HEK293 (cell line): Measurements from ENCODE around the gene TTC16.

Experiments used
- CTCF ChIA-PET: fragments of 350-600 bp; formaldehyde crosslinking; extraction: SDS; loops from one replicate; lab custom pipeline; 2021; ENCODE audit warnings: antibody characterized with exemption; lab: Yijun Ruan, JAX
- POLR2A ChIA-PET: fragments of 300-600 bp; formaldehyde crosslinking; extraction: SDS; loops from one replicate; lab custom pipeline; 2020; ENCODE audit warnings: antibody characterized with exemption, inconsistent platforms; lab: Yijun Ruan, JAX
- H3K27ac ChIP-seq: fragments of 200-500 bp; sonication (Bioruptor generic); 2 replicates; pipeline ENCODE4 v1.5.1; 2014; ENCODE audit warnings: low read depth, low read length, control low read depth, inconsistent platforms; ENCODE audit errors: extremely low read depth
- H3K36me3 ChIP-seq, 2 experiments: fragments of 200-500 bp in 1 of 2; sonication (Bioruptor generic) in 1 of 2; 1 replicate in 1 of 2; 2 replicates in 1 of 2; pipeline ENCODE4 v1.5.1; 2014 to 2017; ENCODE audit warnings: inconsistent platforms in 2 of 2, low read length in 2 of 2; ENCODE audit not compliant: control insufficient read depth in 2 of 2, insufficient read depth in 1 of 2
- H3K4me1 ChIP-seq: fragments of 200-500 bp; sonication (Bioruptor generic); 2 replicates; pipeline ENCODE4 v1.5.1; 2014; ENCODE audit warnings: mild to moderate bottlenecking, low read length, inconsistent platforms; ENCODE audit not compliant: control insufficient read depth, insufficient read depth
- H3K4me3 ChIP-seq: 2 replicates; pipeline ENCODE4 v1.5.1; 2011; ENCODE audit warnings: low read depth, mild to moderate bottlenecking, control low read depth, low read length, moderate library complexity
- H3K9me3 ChIP-seq: fragments of 200-500 bp; sonication (Bioruptor generic); 2 replicates; pipeline ENCODE4 v1.5.1; 2014; ENCODE audit warnings: low read depth, low read length, inconsistent platforms; ENCODE audit not compliant: control insufficient read depth, insufficient read depth
- ATF2 ChIP-seq: fragments of 450-650 bp; formaldehyde crosslinking; IDR thresholded peaks from 2 replicates; pipeline ENCODE4 v1.5.1; 2016; ENCODE audit warnings: missing biosample characterization, missing genetic modification characterization, low read depth
- ELK4 ChIP-seq: IDR thresholded peaks from 2 replicates; pipeline ENCODE4 v1.6.1; 2011; ENCODE audit warnings: mild to moderate bottlenecking, low read depth, low read length, borderline replicate concordance
- MYNN ChIP-seq: fragments of 450-650 bp; formaldehyde crosslinking; IDR thresholded peaks from 2 replicates; pipeline ENCODE4 v1.5.1; 2016; ENCODE audit warnings: missing biosample characterization, missing genetic modification characterization, borderline replicate concordance
- PRDM2 ChIP-seq: fragments of 450-650 bp; formaldehyde crosslinking; IDR thresholded peaks from 2 replicates; pipeline ENCODE4 v1.5.1; 2016; ENCODE audit warnings: missing biosample characterization, missing genetic modification characterization, borderline replicate concordance
- ZBTB17 ChIP-seq: fragments of 450-650 bp; formaldehyde crosslinking; IDR thresholded peaks from 2 replicates; pipeline ENCODE4 v1.5.1; 2016; ENCODE audit warnings: missing biosample characterization, missing genetic modification characterization
- ZBTB7A ChIP-seq: fragments of 450-650 bp; formaldehyde crosslinking; IDR thresholded peaks from 2 replicates; pipeline ENCODE4 v1.5.1; 2016; ENCODE audit warnings: low read depth, missing biosample characterization, missing genetic modification characterization
- ZFP69B ChIP-seq: fragments of 450-650 bp; formaldehyde crosslinking; IDR thresholded peaks from 2 replicates; pipeline ENCODE4 v1.5.1; 2016; ENCODE audit warnings: missing biosample characterization, missing genetic modification characterization
- ZNF157 ChIP-seq: fragments of 450-650 bp; formaldehyde crosslinking; IDR thresholded peaks from 2 replicates; pipeline ENCODE4 v1.5.1; 2016; ENCODE audit warnings: missing biosample characterization, missing genetic modification characterization
- ZNF221 ChIP-seq: fragments of 450-650 bp; formaldehyde crosslinking; IDR thresholded peaks from 2 replicates; pipeline ENCODE4 v1.5.1; 2017; ENCODE audit warnings: missing biosample characterization, missing genetic modification characterization, borderline replicate concordance
- ZNF24 ChIP-seq: fragments of 450-650 bp; formaldehyde crosslinking; IDR thresholded peaks from 2 replicates; pipeline ENCODE4 v1.5.1; 2016; ENCODE audit warnings: missing biosample characterization, missing genetic modification characterization
- ZNF530 ChIP-seq: fragments of 450-650 bp; formaldehyde crosslinking; IDR thresholded peaks from 2 replicates; pipeline ENCODE4 v1.5.1; 2016; ENCODE audit warnings: low read depth, missing biosample characterization, missing genetic modification characterization
- ZNF596 ChIP-seq: fragments of 450-650 bp; IDR thresholded peaks from 2 replicates; pipeline ENCODE4 v1.5.0; 2018; ENCODE audit warnings: missing biosample characterization, mild to moderate bottlenecking, missing genetic modification characterization, moderate library complexity
- ZNF658 ChIP-seq: fragments of 450-650 bp; formaldehyde crosslinking; IDR thresholded peaks from 2 replicates; pipeline ENCODE4; 2016; ENCODE audit warnings: missing biosample characterization, missing genetic modification characterization
- ZNF792 ChIP-seq: fragments of 450-650 bp; formaldehyde crosslinking; IDR thresholded peaks from 2 replicates; pipeline ENCODE4 v1.5.1; 2016; ENCODE audit warnings: missing biosample characterization, missing genetic modification characterization
- TF ChIP-seq, protein P1 (sequence below): fragments of 450-650 bp; formaldehyde crosslinking; IDR thresholded peaks from 2 replicates; pipeline ENCODE4 v1.5.1; 2016; ENCODE audit warnings: missing biosample characterization, missing genetic modification characterization

TTC16 gene

GRCh38 chr9:127730799-127731410, 15.0 kb downstream of the TTC16 start:
- H3K36me3 ChIP-seq, result peaks cover 0 to 6% of the 10 kb centered on the region in 2 experiments; a peak in 1 of 3 replicates
- no peaks in the 10 kb centered on the region for H3K9me3 ChIP-seq
- TF ChIP-seq ZNF792, result no peak
- TF ChIP-seq ZNF530 (tag by site-specific recombination), result no peak
- no peak overlapping the region for H3K4me3 ChIP-seq
- no peaks in the 10 kb centered on the region for H3K4me1 ChIP-seq
- POLR2A ChIA-PET, result interaction anchor here (0.6 to 0.9 kb wide), 3 partner anchors 16 to 137 kb away, joined by 3 to 4 read pairs (median 3); partner anchors contain the start of gene PTRH1
- CTCF ChIA-PET, result interaction anchor here (0.6 to 1.7 kb wide), 6 partner anchors 33 to 224 kb away, joined by 3 to 6 read pairs (median 4); no protein-coding TSS in a partner anchor
- no peak overlapping the region for H3K27ac ChIP-seq

DNA sequence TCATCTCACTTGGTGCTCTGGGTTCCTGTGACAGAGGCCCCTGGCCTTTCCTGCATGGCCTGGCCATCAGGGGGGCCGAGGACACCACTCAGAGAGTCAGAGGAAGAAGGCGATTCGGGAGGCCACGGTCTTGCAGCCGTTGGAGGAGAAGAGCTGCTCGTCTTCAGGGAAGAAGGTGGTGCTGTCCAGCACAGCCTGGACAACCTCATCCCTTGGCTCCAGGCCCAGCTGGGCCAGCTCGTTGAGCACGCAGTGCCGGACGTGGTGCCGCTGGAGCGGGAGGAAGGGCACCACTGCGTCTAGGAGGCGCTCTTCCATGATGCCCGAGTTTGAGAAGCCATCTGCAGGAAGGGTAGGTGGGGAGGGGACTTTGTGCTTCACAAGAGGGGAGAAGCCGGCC, 16.1 kb downstream of the TTC16 start:
- no peaks in the 10 kb centered on the region for H3K4me1 ChIP-seq
- ChIA-PET CTCF (interaction anchor here (0.6 to 1.7 kb wide), 4 partner anchors 117 to 303 kb away, joined by 3 to 4 read pairs (median 3); no protein-coding TSS in a partner anchor), POLR2A (no interaction called here)
- H3K27ac ChIP-seq, result no peak overlapping the region
- no peak overlapping the region for H3K4me3 ChIP-seq
- H3K9me3 ChIP-seq, result no peaks in the 10 kb centered on the region
- H3K36me3 ChIP-seq, result peaks cover 0 to 6% of the 10 kb centered on the region in 2 experiments; a peak in 1 of 3 replicates
- TF ChIP-seq MYNN (tag by site-specific recombination) (no peak), ZNF596 (tag by site-specific recombination) (no peak)
- TF ChIP-seq, protein P1, sequence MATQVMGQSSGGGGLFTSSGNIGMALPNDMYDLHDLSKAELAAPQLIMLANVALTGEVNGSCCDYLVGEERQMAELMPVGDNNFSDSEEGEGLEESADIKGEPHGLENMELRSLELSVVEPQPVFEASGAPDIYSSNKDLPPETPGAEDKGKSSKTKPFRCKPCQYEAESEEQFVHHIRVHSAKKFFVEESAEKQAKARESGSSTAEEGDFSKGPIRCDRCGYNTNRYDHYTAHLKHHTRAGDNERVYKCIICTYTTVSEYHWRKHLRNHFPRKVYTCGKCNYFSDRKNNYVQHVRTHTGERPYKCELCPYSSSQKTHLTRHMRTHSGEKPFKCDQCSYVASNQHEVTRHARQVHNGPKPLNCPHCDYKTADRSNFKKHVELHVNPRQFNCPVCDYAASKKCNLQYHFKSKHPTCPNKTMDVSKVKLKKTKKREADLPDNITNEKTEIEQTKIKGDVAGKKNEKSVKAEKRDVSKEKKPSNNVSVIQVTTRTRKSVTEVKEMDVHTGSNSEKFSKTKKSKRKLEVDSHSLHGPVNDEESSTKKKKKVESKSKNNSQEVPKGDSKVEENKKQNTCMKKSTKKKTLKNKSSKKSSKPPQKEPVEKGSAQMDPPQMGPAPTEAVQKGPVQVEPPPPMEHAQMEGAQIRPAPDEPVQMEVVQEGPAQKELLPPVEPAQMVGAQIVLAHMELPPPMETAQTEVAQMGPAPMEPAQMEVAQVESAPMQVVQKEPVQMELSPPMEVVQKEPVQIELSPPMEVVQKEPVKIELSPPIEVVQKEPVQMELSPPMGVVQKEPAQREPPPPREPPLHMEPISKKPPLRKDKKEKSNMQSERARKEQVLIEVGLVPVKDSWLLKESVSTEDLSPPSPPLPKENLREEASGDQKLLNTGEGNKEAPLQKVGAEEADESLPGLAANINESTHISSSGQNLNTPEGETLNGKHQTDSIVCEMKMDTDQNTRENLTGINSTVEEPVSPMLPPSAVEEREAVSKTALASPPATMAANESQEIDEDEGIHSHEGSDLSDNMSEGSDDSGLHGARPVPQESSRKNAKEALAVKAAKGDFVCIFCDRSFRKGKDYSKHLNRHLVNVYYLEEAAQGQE (tag by site-specific recombination), result peak; percentile 84

- ChIA-PET POLR2A (no interaction called here), CTCF (interaction anchor here (1.3 to 3.2 kb wide), 5 partner anchors 11 to 228 kb away, joined by 4 to 72 read pairs (median 4); no protein-coding TSS in a partner anchor)
- Histone ChIP-seq H3K9me3 (no peaks in the 10 kb centered on the region), H3K4me3 (no peak overlapping the region), H3K27ac (no peak overlapping the region), H3K36me3 (peaks cover 0 to 6% of the 10 kb centered on the region in 2 experiments; a peak in 1 of 3 replicates), H3K4me1 (no peaks in the 10 kb centered on the region)
- TF ChIP-seq ATF2 (tag by site-specific recombination) (no peak), ZNF157 (no peak), ZNF658 (tag by site-specific recombination) (no peak), ZNF530 (tag by site-specific recombination) (no peak), PRDM2 (tag by site-specific recombination) (no peak), ZFP69B (no peak), ZNF221 (tag by site-specific recombination) (no peak), ZBTB17 (tag by site-specific recombination) (no peak), ZNF792 (no peak), ELK4 (no peak), ZNF24 (tag by site-specific recombination) (no peak), ZBTB7A (no peak)
Measured at GRCh38 chr9:127732444-127732843, 16.6 kb downstream of the TTC16 start.
